Stimulated activated CD8-positive, alpha-beta memory T cell treated with anti-CD3 and anti-CD28 coated beads, Interleukin-2, amount 100 ng/mL, for 48 hours (primary cell): Measurements from ENCODE around the gene TEX29.

Experiments
- DNase-seq, 2 donors: peaks; one replicate each; pipeline ENCODE4 v3.0.0-alpha.2; 2020; ENCODE audit warnings: low read depth in 2 of 2

The TEX29 gene

DNA sequence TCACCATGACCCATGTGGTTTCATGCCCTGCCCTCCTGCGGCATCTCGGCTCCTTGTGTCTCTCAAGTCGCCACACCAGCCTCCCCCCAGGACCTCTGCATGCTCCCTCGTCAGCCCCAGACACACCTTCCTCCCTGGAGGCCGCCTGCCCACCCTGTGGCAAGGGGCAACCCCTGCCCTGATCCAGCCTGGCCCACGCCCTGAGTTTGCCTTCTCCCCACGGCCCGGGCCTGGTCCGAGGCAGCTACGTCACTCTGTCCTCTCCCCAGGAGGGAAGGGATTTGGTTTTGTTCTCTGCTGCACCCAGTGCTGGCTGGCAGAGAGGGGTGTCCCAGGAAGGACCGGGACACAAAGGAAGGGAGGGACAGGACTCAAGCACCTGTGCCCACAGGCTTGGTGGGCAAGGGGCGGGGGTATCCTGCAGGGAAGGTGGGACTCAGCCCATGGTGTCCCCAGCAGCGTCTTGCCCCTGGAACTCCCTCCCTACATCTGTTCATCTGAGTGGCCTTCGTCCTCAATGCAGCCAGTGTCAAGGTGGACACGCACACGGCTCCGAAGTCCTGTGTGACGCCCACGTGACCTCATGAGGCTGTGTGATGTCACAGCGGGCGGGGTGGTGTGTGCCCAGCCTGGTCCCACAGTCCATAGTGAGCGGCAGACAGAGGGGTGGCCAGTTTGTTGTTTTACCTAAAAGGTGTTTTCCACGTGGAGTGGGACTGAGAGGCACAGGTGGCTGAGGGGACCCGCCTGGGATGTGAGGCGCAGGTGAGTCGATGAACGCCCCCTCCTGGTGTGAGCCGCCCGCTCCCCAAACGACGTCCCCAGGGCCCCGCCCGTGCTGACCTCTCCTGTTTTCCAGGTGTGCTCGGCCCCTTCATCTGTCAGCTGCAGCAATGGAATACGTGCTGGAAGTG is at the start of gene TEX29:
Gene TEX29 (plus strand): TSS at position 645 of the 914 bp plus-strand sequence. CDS start 249 bp downstream, at position 894.
- no peak for DNase-seq

DNA sequence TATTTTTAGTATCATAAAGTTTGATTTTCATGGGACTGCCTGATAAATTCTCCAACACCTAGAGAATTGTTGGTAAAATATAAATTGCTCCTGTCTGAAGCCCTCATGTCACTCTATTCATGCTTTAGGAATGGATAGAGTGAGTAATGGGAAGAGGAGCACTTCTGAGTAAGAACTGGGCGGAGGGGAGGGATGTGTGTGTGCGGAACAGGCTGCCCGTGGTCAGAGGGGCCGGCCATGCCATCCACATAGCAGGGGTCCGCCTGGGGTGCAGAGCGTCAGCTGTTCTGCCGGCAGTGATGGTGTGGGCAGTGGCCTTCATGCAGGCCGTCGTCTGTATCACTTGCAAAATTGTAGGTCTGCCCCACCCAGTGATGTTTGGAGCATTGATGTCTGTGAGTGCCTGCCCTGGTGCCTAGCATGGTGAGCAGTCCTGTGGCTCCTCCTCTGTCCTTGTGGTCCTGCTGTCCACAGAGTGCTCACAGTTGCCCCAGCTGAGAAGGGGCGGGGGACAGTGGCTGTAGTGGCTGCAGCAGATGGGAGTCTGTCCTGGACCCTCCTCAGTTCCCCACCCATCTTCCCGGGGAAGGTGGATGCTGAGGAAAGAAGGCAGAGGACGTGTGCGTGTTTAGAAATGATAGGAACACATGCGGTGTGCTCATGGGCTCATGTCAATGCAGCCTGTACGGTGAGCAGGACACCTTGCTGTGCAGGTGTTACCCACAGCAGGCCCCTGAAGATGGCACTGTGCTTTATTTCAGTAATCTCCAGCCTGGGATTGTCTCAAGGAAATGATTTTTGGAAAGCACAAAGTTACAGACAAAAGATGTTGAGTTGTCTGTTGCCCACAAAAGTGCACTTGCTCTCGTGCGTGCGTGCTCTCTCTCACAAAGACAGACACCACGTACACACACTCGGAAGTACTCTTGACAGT is 49.4 kb upstream of the TEX29 start:
- DNase-seq: no peak

DNA sequence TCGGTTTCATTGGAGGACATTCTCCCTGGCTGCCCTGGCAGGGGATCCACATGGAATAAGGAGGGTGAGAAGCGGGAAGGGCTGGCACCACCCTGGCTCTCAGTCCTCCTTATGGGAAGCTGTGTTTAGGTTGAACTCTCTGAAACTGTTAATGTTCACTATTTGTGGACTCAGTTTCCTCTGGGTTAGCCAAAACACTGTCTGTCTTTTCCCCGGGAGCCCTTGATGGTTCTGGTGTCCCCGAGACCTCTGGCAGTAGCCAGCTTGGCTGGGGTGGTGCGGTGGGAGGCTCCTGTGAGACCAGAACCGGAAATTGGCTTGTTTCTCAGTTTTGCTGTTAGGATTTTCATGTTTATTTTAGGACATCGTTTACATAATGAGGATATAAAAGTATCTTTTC is 48.3 kb upstream of the TEX29 start:
- no peak for DNase-seq

DNA sequence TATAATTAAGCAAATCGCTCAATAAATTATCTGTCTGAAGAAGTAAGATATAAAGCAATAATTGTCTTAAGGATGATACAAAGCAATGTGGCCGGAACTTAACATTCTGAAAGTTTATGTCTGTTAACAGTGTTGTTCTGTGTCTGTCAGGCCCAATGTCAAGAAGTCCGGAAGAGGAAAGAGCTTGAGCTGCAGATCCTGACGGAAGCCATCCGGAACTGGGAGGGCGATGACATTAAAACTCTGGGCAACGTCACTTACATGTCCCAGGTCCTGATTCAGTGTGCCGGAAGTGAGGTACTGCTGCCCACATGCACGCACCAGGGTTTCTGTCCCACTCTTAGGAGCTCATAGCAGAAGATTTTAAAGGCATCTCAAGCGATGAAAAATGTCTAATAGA is 45.1 kb upstream of the TEX29 start:
- DNase-seq: no peak

DNA sequence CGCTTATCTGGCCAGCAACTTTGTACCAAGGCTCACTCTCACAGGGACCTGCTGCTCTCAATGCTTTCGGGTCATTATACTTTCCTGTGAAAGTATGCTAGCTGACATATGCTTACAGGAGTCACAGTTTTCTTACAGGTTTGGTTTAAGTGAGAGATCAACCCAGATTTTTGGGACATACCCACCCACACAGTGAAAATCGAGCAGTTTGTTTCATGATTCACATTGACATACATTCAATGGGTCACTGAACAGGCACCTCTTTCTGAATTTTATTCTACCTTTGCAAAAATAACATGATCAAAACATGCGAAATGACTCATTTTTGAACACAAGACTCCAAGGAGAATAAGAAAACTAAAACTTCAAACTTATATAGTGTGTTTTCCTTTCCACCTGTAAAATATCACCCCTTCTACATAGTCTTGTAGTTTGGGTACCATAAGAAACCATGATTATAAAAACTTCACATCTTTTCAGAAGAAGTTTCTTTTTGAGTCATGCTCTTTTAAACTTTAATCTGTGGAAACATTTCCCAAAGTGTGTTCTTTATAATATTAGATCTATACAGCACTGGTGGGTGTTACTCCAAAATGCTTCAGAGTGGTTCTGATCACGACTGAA is 44.3 kb upstream of the TEX29 start:
- no peak for DNase-seq

DNA sequence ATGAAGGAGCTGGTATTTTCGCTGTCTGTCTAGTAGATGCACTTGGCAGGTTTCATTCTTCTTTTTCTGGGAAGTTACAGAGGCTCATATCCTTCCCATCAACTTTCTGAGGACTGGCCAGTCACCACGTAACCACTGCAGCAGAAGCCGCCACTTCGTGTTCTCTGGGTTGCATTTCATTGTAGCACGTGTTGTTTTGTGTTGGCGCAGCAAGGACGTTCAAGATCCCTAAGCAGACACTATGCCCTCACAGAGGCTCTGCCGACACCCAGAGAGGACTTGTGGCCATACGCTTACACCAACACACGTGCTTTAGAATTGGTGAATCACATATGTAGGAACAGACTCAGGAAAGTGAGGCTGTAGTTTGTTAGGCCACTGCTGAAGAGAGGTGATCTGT is 42.2 kb upstream of the TEX29 start:
- no peak for DNase-seq

DNA sequence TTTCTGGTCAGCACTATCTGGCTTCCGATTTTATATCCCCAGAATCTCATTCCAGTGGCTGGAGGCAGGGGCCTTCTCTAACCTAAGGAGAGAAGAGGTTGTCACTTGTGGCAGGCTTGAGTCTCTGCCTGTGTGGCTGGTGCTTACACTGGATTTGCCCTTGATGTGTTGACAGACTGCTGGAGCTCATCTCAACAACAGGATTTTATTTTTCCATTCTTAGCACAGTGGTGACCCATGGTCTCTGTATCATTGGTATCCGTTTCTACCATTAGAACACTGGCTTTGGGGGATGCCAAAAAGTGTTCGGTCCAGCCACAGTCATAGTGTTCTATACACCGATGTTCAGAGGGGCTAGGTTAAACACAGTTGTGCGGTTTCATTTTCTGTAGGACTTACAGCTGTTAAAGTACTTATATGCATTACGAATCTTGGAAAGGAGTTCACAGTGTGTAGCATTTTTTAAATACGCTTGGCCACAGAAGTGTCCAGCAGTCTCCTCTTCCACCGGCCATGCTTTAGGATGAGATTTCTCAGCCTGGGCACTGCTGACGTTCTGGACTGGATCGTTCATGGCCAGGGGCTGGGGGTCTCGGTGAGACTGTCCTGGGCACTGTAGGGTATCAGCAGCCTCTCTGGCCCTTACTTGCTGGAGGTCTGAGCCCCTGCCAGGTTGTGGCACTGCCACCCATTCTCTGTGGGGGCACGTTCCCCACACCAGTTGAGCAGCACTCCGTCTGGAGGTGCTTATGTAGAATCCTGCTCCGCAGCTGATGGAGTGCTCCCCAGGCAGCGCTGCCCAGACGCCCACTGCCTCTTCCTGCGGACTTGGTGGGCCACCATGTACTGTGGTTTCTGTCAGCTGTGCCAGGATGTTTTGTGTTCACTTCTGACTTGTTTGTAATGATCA is 41.4 kb upstream of the TEX29 start:
- DNase-seq: no peak

DNA sequence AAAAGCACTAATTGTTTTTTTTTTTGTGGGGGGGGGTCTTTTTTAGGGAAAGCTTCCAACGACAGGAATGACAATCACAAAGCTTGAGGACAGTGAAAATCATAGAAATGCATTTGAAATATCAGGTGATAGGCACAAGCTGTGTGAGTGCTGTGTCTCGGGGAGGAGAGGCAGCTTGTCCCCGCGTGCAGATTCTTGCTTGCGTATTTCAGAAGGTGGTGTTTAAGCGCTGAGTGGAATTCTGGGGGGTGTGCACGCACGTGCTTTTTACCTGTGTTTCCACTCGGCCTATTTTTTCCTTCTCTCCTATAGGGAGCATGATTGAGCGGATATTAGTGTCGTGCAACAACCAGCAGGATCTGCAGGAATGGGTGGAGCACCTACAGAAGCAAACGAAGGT is 40.2 kb upstream of the TEX29 start:
- DNase-seq: no peak

DNA sequence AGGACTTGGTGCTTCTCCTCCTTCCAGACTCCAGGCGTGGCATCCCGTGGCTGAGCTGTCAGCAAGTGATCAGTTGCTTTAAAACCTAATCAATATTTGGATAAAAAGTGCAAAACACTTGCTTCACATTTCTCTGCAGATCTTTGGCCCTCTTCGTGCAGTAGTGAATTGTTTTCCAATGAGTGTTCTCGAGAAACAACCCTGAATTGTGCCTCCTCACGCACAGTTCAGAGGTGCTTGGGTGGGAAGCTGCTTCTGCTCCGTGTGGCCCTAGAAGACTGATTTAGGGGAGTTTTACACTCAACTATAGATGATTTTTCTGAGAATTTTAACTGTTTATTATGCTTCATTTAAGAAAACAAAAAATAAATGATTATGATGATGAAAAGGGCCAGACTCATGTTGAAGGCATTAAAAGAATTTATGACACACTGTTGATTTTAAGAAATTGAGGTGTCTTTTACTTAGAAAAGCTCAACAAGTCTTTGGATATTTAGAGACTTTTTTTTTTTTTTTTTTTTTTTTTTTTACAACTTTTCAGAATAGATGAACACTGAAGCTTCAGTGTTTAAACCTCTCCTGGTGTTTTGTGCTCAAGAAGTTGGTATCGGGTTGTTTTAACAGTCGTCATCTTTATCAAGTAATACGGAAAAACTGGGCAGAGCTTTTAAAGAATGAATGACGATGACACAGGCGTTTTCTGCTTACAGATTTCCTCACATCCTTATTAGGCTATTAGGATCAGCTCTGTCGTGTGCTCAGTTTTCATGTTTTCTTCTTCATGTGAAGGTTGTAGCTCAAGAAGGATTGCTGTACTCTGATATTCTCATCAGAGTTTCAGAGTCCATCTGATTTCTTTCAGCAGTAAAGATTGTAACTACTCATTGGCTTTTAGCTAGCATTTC is 39.5 kb upstream of the TEX29 start:
- no peak for DNase-seq

DNA sequence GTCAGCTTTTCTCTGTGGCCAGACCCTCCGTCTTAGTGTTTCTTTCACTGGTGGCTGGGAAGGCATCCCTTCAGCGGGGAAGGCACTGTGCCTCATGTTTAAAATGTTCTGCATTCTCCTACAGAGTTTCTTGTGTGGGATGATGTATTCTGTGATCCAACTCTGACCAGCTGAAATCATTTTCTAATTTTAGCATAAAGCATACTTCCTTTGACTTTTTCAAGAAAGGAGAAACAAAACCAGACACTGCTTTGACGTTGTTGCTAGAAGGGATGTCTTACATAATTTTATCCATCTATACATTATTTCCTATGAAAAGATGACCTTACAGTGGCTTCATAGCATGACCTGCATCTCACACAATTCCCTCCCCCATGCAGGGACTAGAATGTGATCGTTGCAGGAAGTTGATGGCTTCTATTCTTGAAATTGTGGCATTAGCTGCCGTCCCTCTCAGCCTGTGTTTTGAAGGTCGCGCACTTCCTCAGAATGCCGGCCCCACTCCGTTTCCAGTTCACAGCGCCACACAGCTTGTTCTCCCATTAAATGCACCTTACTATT is 38.6 kb upstream of the TEX29 start:
- no peak for DNase-seq

DNA sequence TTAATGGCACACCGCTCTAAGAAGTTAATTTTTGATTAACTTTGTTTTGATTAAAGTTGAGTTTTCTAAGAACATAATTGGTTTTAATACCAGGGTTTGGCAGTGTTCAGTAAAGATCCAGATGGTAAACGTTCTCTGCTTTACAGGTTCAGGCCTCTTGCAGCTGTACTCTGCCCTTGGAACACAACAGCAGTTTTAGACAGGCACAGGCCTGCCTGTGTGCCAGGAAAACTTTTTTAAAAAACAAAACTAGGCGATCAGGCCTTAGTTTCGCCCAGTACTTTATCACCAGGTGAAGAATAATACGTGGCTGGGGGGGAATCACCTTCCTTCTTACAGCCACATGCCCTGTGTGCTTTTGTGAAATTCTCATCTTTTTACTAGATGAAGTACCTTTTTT is 38.0 kb upstream of the TEX29 start:
- DNase-seq: no peak

DNA sequence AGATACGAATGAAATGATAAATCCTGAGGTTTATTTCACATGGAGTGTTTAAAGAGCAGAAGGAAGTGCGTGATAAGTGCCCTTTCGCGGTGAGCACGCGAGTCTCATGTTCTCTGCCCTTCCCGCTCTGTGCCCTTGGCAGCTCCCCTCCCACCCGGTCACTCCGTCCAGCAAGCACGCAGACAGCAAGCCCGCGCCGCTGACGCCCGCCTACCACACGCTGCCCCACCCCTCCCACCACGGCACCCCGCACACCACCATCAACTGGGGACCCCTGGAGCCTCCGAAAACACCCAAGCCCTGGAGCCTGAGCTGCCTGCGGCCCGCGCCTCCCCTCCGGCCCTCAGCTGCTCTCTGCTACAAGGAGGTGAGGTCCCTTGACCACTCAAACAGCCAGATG is 37.4 kb upstream of the TEX29 start:
- DNase-seq: no peak

DNA sequence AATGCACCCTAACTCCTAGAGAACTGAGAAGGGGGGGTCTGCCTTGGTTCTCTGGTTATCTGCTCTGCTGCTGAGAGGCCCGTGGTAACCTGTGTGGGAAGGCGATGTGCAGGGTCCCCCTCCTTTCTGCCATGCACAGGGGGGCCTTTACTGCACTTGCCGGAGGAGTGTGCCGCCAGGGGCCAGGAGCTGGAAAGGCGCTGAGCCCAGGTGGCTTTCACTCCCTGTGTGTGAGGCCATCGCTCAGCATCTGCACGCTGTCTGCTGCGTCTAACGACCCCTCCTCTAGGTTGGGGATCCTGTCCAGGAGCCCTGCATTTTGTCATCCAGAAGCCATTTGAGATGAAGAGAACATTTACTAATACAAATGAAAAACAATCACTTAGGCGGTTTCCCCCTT is 37.0 kb upstream of the TEX29 start:
- no peak for DNase-seq

DNA sequence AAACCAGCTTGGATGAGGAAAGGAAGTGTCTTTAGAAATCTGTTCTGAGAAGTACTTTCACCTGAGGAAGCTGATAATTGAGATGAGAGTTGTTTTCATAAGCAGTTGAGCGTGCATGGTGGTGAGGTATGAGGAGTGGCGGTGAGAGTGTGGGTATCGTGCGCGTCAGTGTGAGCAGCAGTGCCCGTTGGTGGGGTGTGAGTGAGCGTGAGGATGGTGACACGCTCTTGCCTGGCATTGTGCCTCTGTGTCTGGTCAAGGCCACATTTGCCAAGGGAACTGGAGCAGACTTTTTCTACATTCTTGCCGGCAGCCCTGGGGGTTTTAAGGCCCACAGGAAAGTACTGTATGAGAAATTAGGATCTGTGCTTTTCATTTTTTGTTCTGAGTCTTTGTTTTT is 36.5 kb upstream of the TEX29 start:
- no peak for DNase-seq

DNA sequence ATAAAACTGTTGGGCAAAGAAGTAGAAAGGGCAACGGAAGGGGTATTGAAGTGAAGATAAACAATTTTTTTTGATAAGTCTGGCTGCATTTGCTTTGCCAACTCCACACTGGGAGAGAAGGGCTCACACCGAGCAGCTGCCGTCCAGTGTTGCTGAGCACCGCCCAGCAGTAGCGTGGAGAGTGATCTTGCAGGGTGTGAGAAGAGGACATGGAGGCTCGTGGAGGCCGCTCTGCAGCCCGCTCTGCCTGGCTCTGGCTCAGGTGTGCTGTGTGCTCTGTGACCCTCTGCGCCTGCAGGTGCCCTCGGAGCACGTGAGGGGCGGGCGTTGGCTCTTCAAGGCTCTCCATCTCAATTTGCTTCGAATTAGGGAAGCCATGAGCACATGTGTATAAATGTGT is 35.9 kb upstream of the TEX29 start:
- DNase-seq: no peak

DNA sequence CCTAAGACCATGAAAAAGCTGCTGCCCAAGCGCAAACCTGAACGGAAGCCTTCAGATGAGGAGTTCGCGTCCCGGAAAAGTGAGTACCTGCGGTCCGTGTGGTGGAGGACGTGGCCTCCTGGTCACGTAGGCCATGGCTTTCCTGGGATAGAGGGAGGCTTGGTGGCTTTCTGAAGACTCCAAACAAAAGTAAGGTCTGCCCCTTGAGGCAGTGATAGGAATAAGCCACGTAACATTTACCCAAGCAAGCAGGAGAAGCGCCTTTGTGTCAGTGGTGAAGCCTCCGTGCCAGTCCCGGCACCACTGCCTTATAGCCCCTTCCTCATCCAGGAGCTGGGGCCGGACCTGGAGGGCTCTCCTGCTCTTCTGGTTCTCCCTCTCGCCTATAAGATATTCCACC is 34.3 kb upstream of the TEX29 start:
- no peak for DNase-seq

DNA sequence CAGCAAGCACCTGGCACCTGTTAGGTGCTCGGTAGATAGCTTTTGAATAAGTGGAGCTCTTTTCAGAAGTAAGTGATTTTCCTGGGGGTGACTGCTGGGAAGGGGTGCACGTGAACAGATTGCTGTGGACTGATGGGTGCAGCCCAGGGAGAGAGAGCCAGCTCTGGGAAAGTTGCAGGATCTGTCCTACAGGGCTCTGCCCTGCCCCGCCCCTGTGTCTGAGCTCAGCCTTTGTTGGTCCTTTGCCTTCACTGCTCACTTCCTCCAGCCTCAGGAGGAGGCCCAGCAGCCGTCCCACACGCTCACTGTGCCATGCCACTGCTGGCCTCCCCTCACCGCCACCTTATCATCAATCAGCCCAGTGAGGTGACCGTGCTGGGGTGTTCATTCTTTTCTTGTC is 33.7 kb upstream of the TEX29 start:
- no peak for DNase-seq

DNA sequence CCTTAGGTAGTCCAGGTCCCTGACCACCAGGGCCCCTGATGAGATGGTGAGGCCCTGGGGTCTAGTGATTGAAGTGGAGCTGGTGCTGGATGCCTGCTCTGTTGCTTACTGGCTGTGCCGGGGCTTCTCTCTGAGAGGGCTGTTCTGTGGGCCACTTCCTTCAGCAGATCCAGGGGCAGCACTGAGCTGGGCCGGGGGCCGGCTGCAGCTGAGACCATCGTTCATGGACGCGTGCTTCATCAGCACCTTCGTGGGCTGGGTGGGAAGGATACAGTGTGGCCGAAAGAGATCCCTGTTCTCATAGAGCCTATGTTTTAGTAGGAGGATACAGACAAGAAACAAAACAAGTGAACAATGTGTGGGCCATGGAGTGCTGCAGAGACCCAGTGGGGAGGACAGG is 33.2 kb upstream of the TEX29 start:
- DNase-seq: no peak

DNA sequence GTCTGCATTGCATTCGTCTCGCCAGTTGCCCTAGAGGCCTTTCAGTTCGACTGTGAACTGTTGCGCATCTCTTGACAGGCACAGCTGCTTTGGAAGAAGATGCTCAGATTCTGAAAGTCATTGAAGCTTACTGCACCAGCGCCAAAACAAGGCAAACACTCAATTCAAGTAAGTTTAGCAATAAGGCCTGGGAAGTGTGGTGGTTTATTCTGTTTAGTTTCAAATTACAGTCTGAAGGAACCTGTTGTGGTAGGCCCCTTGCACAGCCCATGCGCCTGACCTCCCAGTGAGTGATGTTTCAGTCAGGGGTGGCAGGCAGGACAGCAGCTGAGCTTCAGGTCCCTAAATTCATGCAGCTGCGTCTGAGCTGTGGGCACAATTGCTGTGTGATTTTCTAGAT is 32.2 kb upstream of the TEX29 start:
- no peak for DNase-seq

DNA sequence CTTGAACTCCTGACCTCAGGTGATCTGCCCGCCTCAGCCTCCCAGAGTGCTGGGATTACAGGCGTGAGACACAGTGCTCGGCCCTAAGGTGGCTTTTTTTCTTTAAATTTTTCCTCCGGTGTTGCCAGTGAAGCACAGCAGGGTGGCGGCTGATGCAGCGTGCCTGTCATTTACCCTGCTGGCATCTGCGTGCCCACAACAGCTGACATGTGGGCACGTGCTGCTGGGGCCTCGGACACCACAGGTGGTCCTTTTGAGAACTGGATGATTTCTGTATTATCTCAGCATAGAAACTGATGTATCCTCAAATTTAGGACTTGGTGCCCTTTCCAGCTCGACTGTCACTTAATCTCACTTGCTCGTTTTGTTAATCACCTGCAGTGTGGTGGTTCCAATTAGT is 31.2 kb upstream of the TEX29 start:
- no peak for DNase-seq
